ENCODE measurements around the gene MGP.

Gene MGP

GRCh38 chr12:14902465-14902864 lies 16.8 kb upstream of the MGP start:
- DNase-seq: no peak

GRCh38 chr12:14901228-14901562 lies 15.5 kb upstream of the MGP start:
- DNase-seq: no peak

GRCh38 chr12:14900521-14901227 lies 15.0 kb upstream of the MGP start:
- DNase-seq: no peak

- DNase-seq: no peak
Observed at GRCh38 chr12:14896521-14897169, 11.0 kb upstream of the MGP start.

- DNase-seq: no peak
Observed at GRCh38 chr12:14893506-14894250, 8.0 kb upstream of the MGP start.

GRCh38 chr12:14892726-14893505 lies 7.3 kb upstream of the MGP start:
- no peak for DNase-seq

- no peak for DNase-seq
Observed at GRCh38 chr12:14890701-14891100, 5.0 kb upstream of the MGP start.

GRCh38 chr12:14886271-14886670 lies 617 bp upstream of the MGP start:
- no peak for DNase-seq

GRCh38 chr12:14884458-14884878 lies 1.2 kb downstream of the MGP start:
- DNase-seq: peak; percentile 41 to 76 (median 68)

GRCh38 chr12:14883686-14884085 lies 2.0 kb downstream of the MGP start:
- no peak for DNase-seq

- peak in 1 of 5 donors; percentile 4 for DNase-seq
Observed at GRCh38 chr12:14880890-14881453, 4.7 kb downstream of the MGP start.

GRCh38 chr12:14879222-14879933 lies 6.3 kb downstream of the MGP start:
- DNase-seq: no peak

GRCh38 chr12:14878488-14878887 lies 7.2 kb downstream of the MGP start:
- no peak for DNase-seq

- DNase-seq: no peak
Observed at GRCh38 chr12:14876833-14877232, 8.8 kb downstream of the MGP start.

GRCh38 chr12:14874882-14875281 lies 10.8 kb downstream of the MGP start:
- DNase-seq: no peak

- no peak for DNase-seq
Observed at GRCh38 chr12:14873440-14874185, 12.0 kb downstream of the MGP start.

- DNase-seq: no peak
Observed at GRCh38 chr12:14871886-14872285, 13.8 kb downstream of the MGP start.

- DNase-seq: no peak
Observed at GRCh38 chr12:14871247-14871646, 14.4 kb downstream of the MGP start.

- no peak for DNase-seq
Observed at GRCh38 chr12:14868916-14869506, 16.6 kb downstream of the MGP start.

GRCh38 chr12:14860490-14860889 lies 25.2 kb downstream of the MGP start:
- DNase-seq: no peak

GRCh38 chr12:14858513-14858912 lies 27.1 kb downstream of the MGP start:
- no peak for DNase-seq
